GM13977 (cell line): Measurements from ENCODE around the gene PLXNB3.
"Not testable (repeated sequence)": the region's sequence is repeated elsewhere in the genome, so short reads cannot be mapped to it uniquely, and the experiment has no call there.

Experiments used
- DNase-seq: peaks from one replicate; pipeline ENCODE4 v3.0.0; 2012; ENCODE audit warnings: low spot score
- in situ Hi-C: fragments of 300-500 bp; cut with MboI; formaldehyde crosslinking; loops from one replicate; pipeline ENCODE4 v1.12.0; 2022; ENCODE audit warnings: low sequenced_read_pairs, low pct_unique_long_range_greater_than_20kb, mixed read lengths, inconsistent platforms; ENCODE audit not compliant: unreplicated experiment
- TF ChIP-seq, protein P1 (sequence below): IDR thresholded peaks from 2 replicates; pipeline ENCODE4 v1.5.1; 2012; ENCODE audit warnings: mild to moderate bottlenecking, control low read depth; ENCODE audit not compliant: insufficient read depth; ENCODE audit errors: extremely low read depth, missing control alignments

Gene PLXNB3

GRCh38 chrX:153812220-153812619 is 48.2 kb downstream of the PLXNB3 start:
- in situ Hi-C loops: no loop called here

GRCh38 chrX:153813161-153813560 is 49.1 kb downstream of the PLXNB3 start:
- TF ChIP-seq, protein P1, sequence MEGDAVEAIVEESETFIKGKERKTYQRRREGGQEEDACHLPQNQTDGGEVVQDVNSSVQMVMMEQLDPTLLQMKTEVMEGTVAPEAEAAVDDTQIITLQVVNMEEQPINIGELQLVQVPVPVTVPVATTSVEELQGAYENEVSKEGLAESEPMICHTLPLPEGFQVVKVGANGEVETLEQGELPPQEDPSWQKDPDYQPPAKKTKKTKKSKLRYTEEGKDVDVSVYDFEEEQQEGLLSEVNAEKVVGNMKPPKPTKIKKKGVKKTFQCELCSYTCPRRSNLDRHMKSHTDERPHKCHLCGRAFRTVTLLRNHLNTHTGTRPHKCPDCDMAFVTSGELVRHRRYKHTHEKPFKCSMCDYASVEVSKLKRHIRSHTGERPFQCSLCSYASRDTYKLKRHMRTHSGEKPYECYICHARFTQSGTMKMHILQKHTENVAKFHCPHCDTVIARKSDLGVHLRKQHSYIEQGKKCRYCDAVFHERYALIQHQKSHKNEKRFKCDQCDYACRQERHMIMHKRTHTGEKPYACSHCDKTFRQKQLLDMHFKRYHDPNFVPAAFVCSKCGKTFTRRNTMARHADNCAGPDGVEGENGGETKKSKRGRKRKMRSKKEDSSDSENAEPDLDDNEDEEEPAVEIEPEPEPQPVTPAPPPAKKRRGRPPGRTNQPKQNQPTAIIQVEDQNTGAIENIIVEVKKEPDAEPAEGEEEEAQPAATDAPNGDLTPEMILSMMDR: no peak
- in situ Hi-C loops: no loop called here
- DNase-seq: no peak

More at GRCh38 chrX:153812220-153812619, 48.2 kb downstream of the PLXNB3 start:
- no peak for DNase-seq
- TF ChIP-seq, protein P1: no peak

DNA sequence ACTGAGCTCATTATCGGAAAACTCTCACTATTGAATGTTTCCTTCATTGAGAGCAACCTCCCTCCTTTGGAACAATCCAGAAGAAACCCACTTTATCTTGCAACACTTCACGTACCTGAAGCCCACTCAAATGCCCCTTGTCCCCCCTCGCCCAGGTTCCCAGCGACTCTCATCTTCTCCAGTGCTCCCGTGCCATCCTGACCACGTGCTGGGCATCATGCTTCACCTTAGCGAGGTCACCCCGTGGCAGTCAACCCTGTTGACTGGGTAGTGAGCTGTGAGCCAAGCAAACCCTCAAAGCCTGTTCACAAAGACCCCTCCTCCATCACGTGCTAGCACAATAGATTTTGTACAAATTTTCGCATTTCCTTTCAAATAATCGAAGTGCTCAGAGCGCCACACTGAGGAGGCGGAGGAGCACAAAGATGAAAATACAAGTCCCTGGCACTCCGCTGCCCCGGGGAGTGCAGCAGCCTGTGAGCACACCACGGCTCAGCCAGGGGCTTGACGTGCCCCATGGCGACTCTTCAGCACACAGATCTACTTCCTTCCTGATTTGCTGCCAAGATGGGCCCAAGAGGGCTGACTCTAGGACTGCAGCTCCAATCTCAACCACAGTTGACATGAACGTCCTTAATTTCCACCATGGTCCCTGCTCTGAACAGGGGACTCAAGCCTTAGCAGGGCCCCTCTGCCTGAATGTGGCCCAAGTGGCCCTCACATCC is 50.7 kb downstream of the PLXNB3 start:
- DNase-seq: no peak
- TF ChIP-seq, protein P1: no peak
- in situ Hi-C loops: no loop called here

DNA sequence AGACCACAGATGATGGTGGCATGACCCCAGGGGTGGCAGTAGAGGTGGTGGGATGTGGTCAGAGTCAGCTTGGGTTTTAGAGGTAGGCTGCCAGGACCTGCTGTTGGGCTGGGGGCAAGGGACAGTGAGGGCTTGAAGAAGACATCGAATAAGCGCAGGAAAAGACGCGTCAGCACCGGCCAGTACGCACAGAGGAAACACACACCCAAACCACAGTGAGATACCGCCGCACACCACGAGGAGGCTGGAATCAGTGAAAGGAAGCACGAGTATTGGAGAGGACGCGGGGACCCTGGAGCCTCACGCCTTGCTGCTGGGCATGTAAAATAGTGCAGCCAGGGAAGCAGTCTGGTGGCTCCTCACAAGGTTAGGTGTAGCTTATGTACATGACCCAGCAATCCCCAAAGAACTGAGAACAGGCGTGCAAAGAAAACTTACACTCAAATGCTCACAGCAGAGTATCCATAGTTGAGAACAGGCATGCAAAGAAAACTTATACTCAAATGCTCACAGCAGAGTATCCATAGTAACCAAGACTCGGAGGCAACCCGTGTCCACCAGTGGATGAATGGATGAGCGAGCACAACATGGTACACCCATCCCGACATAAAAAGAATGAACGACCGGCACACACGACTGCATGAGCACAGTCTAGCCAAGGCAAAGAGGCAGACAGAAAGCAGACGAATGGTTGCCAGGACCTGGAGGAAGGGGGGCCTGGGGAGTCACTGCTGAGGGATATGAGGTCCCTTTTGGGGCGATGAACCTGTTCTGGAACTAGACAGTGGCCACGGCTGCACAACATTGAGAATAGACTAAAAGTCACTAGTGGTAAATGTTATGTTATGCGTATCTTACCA is 53.0 kb downstream of the PLXNB3 start:
- no peak for DNase-seq
- TF ChIP-seq, protein P1: no peak
- in situ Hi-C loops: no loop called here

GRCh38 chrX:153818064-153818463 is 54.0 kb downstream of the PLXNB3 start:
- in situ Hi-C loops, DNase-seq: not testable (repeated sequence)

- no peak for DNase-seq
Measured at GRCh38 chrX:153818571-153819383, 54.7 kb downstream of the PLXNB3 start.

More at GRCh38 chrX:153818571-153819383, 54.7 kb downstream of the PLXNB3 start:
- in situ Hi-C loops: no loop called here
- TF ChIP-seq, protein P1: no peak
